HG02571 (cell line): ENCODE results near the gene DAGLA.

Experiments
- ATAC-seq: cut with Tn5 transposase; IDR thresholded peaks from one replicate; pipeline ENCODE4 v1.9.1; 2021; ENCODE audit warnings: mild to moderate bottlenecking, moderate library complexity; ENCODE audit not compliant: unreplicated experiment

The DAGLA gene

GRCh38 chr11:61778357-61778886 lies 98.2 kb downstream of the DAGLA start:
- ATAC-seq: no peak

GRCh38 chr11:61778920-61779650 lies 98.9 kb downstream of the DAGLA start:
- no peak for ATAC-seq

GRCh38 chr11:61779666-61780525 lies 99.7 kb downstream of the DAGLA start:
- no peak for ATAC-seq

GRCh38 chr11:61780581-61781162 lies 100.5 kb downstream of the DAGLA start:
- ATAC-seq: no peak

- ATAC-seq: no peak
Measured at GRCh38 chr11:61781585-61781984, 101.4 kb downstream of the DAGLA start.

GRCh38 chr11:61782299-61782698 lies 102.1 kb downstream of the DAGLA start:
- no peak for ATAC-seq

GRCh38 chr11:61782841-61783240 lies 102.7 kb downstream of the DAGLA start:
- no peak for ATAC-seq

GRCh38 chr11:61783717-61784505 lies 103.7 kb downstream of the DAGLA start:
- no peak for ATAC-seq

GRCh38 chr11:61784506-61784805 lies 104.3 kb downstream of the DAGLA start:
- no peak for ATAC-seq

GRCh38 chr11:61785837-61786402 lies 105.7 kb downstream of the DAGLA start:
- no peak for ATAC-seq

- ATAC-seq: no peak
Measured at GRCh38 chr11:61787928-61788491, 107.8 kb downstream of the DAGLA start.

- no peak for ATAC-seq
Measured at GRCh38 chr11:61791737-61792309, 111.6 kb downstream of the DAGLA start.

- ATAC-seq: peak; percentile 80
Measured at GRCh38 chr11:61792310-61793082, 112.3 kb downstream of the DAGLA start, which contains the start of the genes FEN1 and TMEM258. TSS of gene FEN1 (plus strand) at chr11:61792911. CDS start at chr11:61795362, 2,451 bp downstream. TSS of gene TMEM258 (minus strand) at chr11:61792599. CDS start at chr11:61792558, 41 bp downstream.

- ATAC-seq: peak; percentile 15
Measured at GRCh38 chr11:61793083-61793828, 113.1 kb downstream of the DAGLA start.

- ATAC-seq: no peak
Measured at GRCh38 chr11:61793829-61794204, 113.6 kb downstream of the DAGLA start.

- ATAC-seq: no peak
Measured at GRCh38 chr11:61794579-61794978, 114.4 kb downstream of the DAGLA start.

- no peak for ATAC-seq
Measured at GRCh38 chr11:61795459-61795858, 115.3 kb downstream of the DAGLA start.

- no peak for ATAC-seq
Measured at GRCh38 chr11:61795876-61796526, 115.8 kb downstream of the DAGLA start.
